Tibial artery (tissue), 4 donors: ENCODE data around the gene RBBP9.

Source experiments
- DNase-seq, 2 donors: peaks; one replicate each; pipeline ENCODE4 v3.0.0-alpha.2; 2019
- H3K27ac ChIP-seq, 2 donors: fragments of 200-600 bp; sonication (generic) in 1 of 2; 1 replicate in 1 of 2; 2 replicates in 1 of 2; pipeline ENCODE4 v1.5.1; 2018 to 2019; ENCODE audit warnings: mild to moderate bottlenecking in 1 of 2
- H3K27me3 ChIP-seq, 2 donors: fragments of 200-600 bp; sonication (generic) in 1 of 2; one replicate each; pipeline versions ENCODE4 v1.5.1 to v1.6.0; 2016 to 2019
- H3K36me3 ChIP-seq, 3 donors: fragments of 200-600 bp; sonication (generic) in 2 of 3; one replicate each; pipeline ENCODE4 v1.5.1; 2016 to 2019; ENCODE audit warnings: mild to moderate bottlenecking in 2 of 3
- H3K4me1 ChIP-seq, 4 donors: fragments of 200-600 bp; sonication (generic) in 2 of 4; 1 replicate in 3 of 4; 2 replicates in 1 of 4; pipeline ENCODE4 v1.5.1; 2016 to 2019
- H3K4me3 ChIP-seq, 2 donors: fragments of 200-600 bp; sonication (generic) in 1 of 2; 1 replicate in 1 of 2; 2 replicates in 1 of 2; pipeline ENCODE4 v1.5.1; 2018 to 2019; ENCODE audit warnings: mild to moderate bottlenecking in 2 of 2
- H3K9me3 ChIP-seq, 3 donors: fragments of 200-600 bp; sonication (generic) in 1 of 3; one replicate each; pipeline ENCODE4 v1.5.1; 2016 to 2019
- intact Hi-C: fragments of 100-400 bp; cut with DNase I; formaldehyde crosslinking; loops from one replicate; pipeline ENCODE4 v1.15.0; 2023; ENCODE audit warnings: low total_unique reads
- TF ChIP-seq, protein P1 (sequence below), 2 experiments: fragments of 200-600 bp in 1 of 2; fragments of 450-650 bp in 1 of 2; IDR thresholded peaks; one replicate each; pipeline ENCODE4 v1.5.1; 2017 to 2019; ENCODE audit warnings: antibody characterized with exemption in 2 of 2, mild to moderate bottlenecking in 1 of 2, moderate library complexity in 1 of 2

The RBBP9 gene

DNA sequence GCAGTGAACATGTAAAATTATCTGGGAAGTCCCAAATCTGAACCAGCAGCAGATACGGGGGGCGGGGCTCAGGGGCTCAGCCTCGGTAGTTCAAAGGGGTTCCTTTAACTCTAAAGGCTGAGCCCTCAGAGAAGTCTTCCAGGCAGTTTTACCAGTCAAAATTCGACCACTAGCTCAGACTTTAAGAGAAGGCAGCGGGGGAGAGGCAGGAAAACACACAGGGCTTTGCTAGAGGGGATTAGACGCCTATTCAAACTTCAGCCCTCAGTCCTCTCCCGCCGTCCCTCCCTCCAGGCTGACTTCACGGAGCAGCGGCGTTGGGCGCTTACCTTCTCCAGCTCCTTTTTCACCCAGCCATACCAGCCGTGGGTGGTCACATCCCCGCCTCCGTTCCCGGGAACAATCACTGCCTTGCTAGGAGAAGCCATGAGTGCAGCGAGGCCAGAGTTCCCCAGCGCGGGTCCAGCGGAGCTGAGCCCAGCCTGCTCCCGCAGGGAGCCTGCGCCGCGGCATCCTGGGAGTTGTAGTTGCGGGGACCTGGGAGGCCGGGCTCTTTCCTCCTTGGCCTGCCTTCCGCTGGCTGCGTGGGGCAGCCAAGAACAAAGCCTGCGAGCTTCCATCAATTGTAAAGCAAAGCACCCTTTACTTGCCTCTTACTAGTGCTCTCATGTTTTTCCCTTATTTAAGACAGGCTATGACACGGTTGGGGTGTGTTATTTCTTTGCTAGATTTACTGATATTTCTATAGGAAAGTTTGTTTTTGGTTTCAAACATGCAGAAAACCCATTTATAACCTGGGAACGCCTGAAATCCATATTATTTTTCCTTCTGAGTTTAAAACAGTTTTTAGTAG lies at the start of gene RBBP9:
Gene RBBP9 (minus strand): TSS at position 486 of the 853 bp plus-strand sequence. CDS start 58 bp downstream, at position 428.
- Histone ChIP-seq H3K9me3 (no peaks in the 10 kb centered on the region), H3K27ac (peak within 1 kb of the TSS; percentile 76 to 82), H3K36me3 (peaks cover 5 to 13% (median 7%) of the 10 kb centered on the region in 3 donors), H3K4me1 (peaks cover 0 to 15% (median 7%) of the 10 kb centered on the region in 4 donors), H3K27me3 (no peaks in the 10 kb centered on the region), H3K4me3 (peak within 1 kb of the TSS; percentile 69 to 81)
- intact Hi-C loops = no loop called here
- TF ChIP-seq, protein P1, sequence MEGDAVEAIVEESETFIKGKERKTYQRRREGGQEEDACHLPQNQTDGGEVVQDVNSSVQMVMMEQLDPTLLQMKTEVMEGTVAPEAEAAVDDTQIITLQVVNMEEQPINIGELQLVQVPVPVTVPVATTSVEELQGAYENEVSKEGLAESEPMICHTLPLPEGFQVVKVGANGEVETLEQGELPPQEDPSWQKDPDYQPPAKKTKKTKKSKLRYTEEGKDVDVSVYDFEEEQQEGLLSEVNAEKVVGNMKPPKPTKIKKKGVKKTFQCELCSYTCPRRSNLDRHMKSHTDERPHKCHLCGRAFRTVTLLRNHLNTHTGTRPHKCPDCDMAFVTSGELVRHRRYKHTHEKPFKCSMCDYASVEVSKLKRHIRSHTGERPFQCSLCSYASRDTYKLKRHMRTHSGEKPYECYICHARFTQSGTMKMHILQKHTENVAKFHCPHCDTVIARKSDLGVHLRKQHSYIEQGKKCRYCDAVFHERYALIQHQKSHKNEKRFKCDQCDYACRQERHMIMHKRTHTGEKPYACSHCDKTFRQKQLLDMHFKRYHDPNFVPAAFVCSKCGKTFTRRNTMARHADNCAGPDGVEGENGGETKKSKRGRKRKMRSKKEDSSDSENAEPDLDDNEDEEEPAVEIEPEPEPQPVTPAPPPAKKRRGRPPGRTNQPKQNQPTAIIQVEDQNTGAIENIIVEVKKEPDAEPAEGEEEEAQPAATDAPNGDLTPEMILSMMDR (IDR thresholded peaks at IDR 0.05) = no peak
- DNase-seq = peak; percentile 81 to 88

DNA sequence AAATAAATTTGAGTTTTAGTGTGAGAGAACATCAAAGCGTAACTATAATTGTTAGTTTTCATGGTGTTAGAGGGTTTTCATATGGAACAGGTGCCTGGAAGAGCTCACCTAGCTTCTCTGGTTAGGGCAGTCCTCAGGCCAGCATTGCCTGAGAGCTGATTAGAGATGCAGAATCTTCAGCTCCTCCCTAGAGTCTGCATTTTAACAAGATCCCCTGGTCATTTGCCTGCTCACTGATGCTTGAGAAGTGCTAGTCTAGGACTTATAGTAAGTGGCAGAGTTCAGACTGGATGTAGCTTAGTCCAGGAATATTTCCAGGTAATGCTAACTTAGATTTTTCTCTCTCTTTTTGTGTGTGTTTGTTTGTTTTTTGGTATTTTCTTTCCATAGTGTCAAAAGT lies 48.5 kb upstream of the RBBP9 start:
- intact Hi-C loops = no loop called here
- no peak overlapping the region for H3K4me3 ChIP-seq
- no peaks in the 10 kb centered on the region for H3K9me3 ChIP-seq
- H3K27ac ChIP-seq = no peak overlapping the region
- no peaks in the 10 kb centered on the region for H3K27me3 ChIP-seq
- H3K36me3 ChIP-seq = peaks cover 61 to 96% (median 68%) of the 10 kb centered on the region in 3 donors
- H3K4me1 ChIP-seq = no peaks in the 10 kb centered on the region
- TF ChIP-seq, protein P1 (IDR thresholded peaks at IDR 0.05) = no peak
- no peak for DNase-seq

DNA sequence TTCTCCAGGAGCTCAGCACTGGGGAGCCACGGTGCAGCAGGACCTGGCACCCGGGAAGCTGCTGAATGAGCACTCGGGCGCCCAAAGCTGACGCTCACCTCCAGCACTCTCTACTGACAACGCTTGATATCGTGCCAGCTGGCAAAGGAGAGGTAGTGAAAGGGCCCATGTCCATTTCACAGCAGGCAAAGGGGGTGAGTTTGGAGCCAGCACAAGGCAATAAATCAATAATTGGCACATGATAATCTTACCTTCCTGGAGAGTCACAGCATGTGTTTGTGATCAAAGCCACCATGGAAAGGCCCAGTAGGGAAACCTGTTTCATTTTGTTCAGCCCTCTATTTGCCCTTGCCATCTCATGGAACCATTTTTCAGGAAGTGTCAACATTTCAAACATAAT lies 46.9 kb upstream of the RBBP9 start:
- Histone ChIP-seq H3K4me1 (no peaks in the 10 kb centered on the region), H3K4me3 (no peak overlapping the region), H3K27ac (no peak overlapping the region), H3K27me3 (no peaks in the 10 kb centered on the region), H3K36me3 (peaks cover 55 to 90% (median 71%) of the 10 kb centered on the region in 3 donors), H3K9me3 (no peaks in the 10 kb centered on the region)
- TF ChIP-seq, protein P1 (IDR thresholded peaks at IDR 0.05) = no peak
- intact Hi-C loops = no loop called here
- no peak for DNase-seq

DNA sequence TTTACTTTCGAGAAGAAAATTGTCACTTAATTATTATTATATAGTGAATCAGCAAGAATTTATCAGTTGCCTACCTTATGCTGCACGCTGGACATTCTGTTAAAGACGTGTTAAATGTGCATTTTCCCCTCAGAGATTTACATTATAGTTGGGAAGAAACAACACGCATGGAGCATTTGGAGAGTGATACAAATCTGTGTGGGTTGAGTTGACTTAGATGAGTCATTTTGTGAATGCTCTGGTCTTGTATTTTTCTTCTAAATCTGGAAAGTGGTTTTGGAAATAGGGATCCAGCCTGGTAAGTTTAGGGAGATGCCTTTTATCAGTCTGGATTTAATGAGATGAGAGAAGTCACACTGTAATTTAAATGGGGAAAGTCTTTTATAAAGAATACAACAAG lies 46.2 kb upstream of the RBBP9 start:
- no peaks in the 10 kb centered on the region for H3K9me3 ChIP-seq
- H3K27me3 ChIP-seq = no peaks in the 10 kb centered on the region
- intact Hi-C loops = no loop called here
- peaks cover 48 to 92% (median 70%) of the 10 kb centered on the region in 3 donors for H3K36me3 ChIP-seq
- H3K4me3 ChIP-seq = no peak overlapping the region
- H3K27ac ChIP-seq = no peak overlapping the region
- no peaks in the 10 kb centered on the region for H3K4me1 ChIP-seq
- TF ChIP-seq, protein P1 (IDR thresholded peaks at IDR 0.05) = no peak
- DNase-seq = no peak

DNA sequence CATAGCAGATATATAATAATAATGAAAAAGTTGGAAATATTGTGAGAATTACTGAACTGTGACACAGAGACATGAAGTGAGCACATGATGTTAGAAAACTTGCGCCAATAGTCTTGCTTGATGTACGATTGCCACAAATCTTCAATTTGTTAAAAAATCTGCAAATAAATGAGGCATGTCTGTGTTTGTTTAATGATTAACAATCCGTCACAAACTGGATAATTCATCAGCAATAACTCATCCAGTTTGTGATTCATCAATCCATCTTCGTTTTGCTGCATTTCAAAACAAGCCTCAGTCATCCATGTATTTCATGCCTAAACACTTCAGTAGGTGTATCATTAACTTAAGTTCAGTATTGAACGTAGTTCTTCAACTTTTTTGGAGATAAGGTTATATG lies 44.7 kb upstream of the RBBP9 start:
- TF ChIP-seq, protein P1 (IDR thresholded peaks at IDR 0.05) = no peak
- no peaks in the 10 kb centered on the region for H3K4me1 ChIP-seq
- H3K9me3 ChIP-seq = no peaks in the 10 kb centered on the region
- intact Hi-C loops = no loop called here
- peaks cover 44 to 88% (median 62%) of the 10 kb centered on the region in 3 donors for H3K36me3 ChIP-seq
- no peak for DNase-seq
- H3K27ac ChIP-seq = no peak overlapping the region
- H3K4me3 ChIP-seq = no peak overlapping the region
- H3K27me3 ChIP-seq = no peaks in the 10 kb centered on the region
